Keratinocyte (primary cell): ENCODE data around the gene OFD1.

Experiments
- CTCF ChIP-seq, 3 experiments: IDR thresholded peaks in 1 of 3; conservative IDR thresholded peaks in 1 of 3; optimal IDR thresholded peaks in 1 of 3; 2 replicates in 2 of 3; 3 replicates in 1 of 3; pipeline versions ENCODE3 to v1.5.1; 2011; ENCODE audit warnings: low read length in 3 of 3, mild to moderate bottlenecking in 3 of 3, moderate library complexity in 2 of 3, control low read depth in 1 of 3, inconsistent platforms in 1 of 3; ENCODE audit not compliant: insufficient read depth in 2 of 3; ENCODE audit errors: extremely low read depth in 1 of 3
- EZH2 ChIP-seq: IDR thresholded peaks from one replicate; pipeline ENCODE4 v1.6.1; 2012; ENCODE audit warnings: inconsistent platforms, mild to moderate bottlenecking, low read length, moderate library complexity

GRCh38 chrX:13700380-13700779 lies 34.2 kb upstream of the OFD1 start:
- TF ChIP-seq CTCF (optimal IDR thresholded peaks at IDR 0.05 in 1 of 3, IDR thresholded peaks at IDR 0.05 in 1 of 3, conservative IDR thresholded peaks at IDR 0.05 in 1 of 3; ENCODE audit: extremely low read depth in 1 of 3, insufficient read depth in 2 of 3, low read length in 3 of 3) (no peak), EZH2 (no peak)
